BLaER1 (cell line): ENCODE data around the gene SLC24A2.

Experiments
- H3K27ac ChIP-seq: shearing (Covaris generic); formaldehyde crosslinking; 2 replicates; pipeline ENCODE4 v1.8.1; 2022
- H3K27me3 ChIP-seq: shearing (Covaris generic); formaldehyde crosslinking; 2 replicates; pipeline ENCODE4 v1.8.1; 2022
- H3K36me3 ChIP-seq: shearing (Covaris generic); formaldehyde crosslinking; 2 replicates; pipeline ENCODE4 v1.8.1; 2022
- H3K4me1 ChIP-seq: shearing (Covaris generic); formaldehyde crosslinking; 2 replicates; pipeline ENCODE4 v1.8.1; 2022
- H3K4me2 ChIP-seq: shearing (Covaris generic); formaldehyde crosslinking; 2 replicates; pipeline ENCODE4 v1.8.1; 2022
- H3K4me3 ChIP-seq: shearing (Covaris generic); formaldehyde crosslinking; 2 replicates; pipeline ENCODE4 v1.8.1; 2022
- H3K9ac ChIP-seq: shearing (Covaris generic); formaldehyde crosslinking; 2 replicates; pipeline ENCODE4 v1.8.1; 2022
- H3K9me3 ChIP-seq: shearing (Covaris generic); formaldehyde crosslinking; 2 replicates; pipeline ENCODE4 v1.8.1; 2022
- H4K20me1 ChIP-seq: shearing (Covaris generic); formaldehyde crosslinking; 2 replicates; pipeline ENCODE4 v1.8.1; 2022
- Cebpa-rat ChIP-seq: shearing (Covaris generic); IDR thresholded peaks from 2 replicates; pipeline ENCODE4 v1.8.1; 2022

Gene SLC24A2

GRCh38 chr9:19800884-19801283 lies 12.0 kb upstream of the SLC24A2 start:
- TF ChIP-seq Cebpa-rat: no peak
- Histone ChIP-seq H3K4me1 (no peaks in the 10 kb centered on the region), H3K27ac (no peak overlapping the region), H3K4me3 (no peak overlapping the region), H3K9ac (no peak overlapping the region), H3K4me2 (no peak overlapping the region), H3K36me3 (no peaks in the 10 kb centered on the region), H4K20me1 (no peaks in the 10 kb centered on the region), H3K27me3 (no peaks in the 10 kb centered on the region), H3K9me3 (no peaks in the 10 kb centered on the region)

GRCh38 chr9:19799784-19800183 lies 10.9 kb upstream of the SLC24A2 start:
- Histone ChIP-seq H3K36me3 (no peaks in the 10 kb centered on the region), H3K4me3 (no peak overlapping the region), H3K4me1 (no peaks in the 10 kb centered on the region), H3K4me2 (no peak overlapping the region), H4K20me1 (no peaks in the 10 kb centered on the region), H3K9me3 (no peaks in the 10 kb centered on the region), H3K27me3 (no peaks in the 10 kb centered on the region), H3K27ac (no peak overlapping the region), H3K9ac (no peak overlapping the region)
- no peak for TF ChIP-seq Cebpa-rat

- no peak overlapping the region for H3K9ac ChIP-seq
- TF ChIP-seq Cebpa-rat: no peak
- H3K4me3 ChIP-seq: no peak overlapping the region
Observed at GRCh38 chr9:19788152-19788551, 685 bp downstream of the SLC24A2 start.

GRCh38 chr9:19787672-19788071 lies 1.2 kb downstream of the SLC24A2 start:
- H3K4me2 ChIP-seq: no peak overlapping the region
- no peaks in the 10 kb centered on the region for H4K20me1 ChIP-seq
- H3K9me3 ChIP-seq: peaks cover 17% of the 10 kb centered on the region
- no peak for TF ChIP-seq Cebpa-rat
- H3K9ac ChIP-seq: no peak overlapping the region
- H3K27ac ChIP-seq: no peak overlapping the region
- no peaks in the 10 kb centered on the region for H3K36me3 ChIP-seq
- H3K4me3 ChIP-seq: no peak overlapping the region
- H3K27me3 ChIP-seq: no peaks in the 10 kb centered on the region
- H3K4me1 ChIP-seq: no peaks in the 10 kb centered on the region

More at GRCh38 chr9:19788152-19788551, 685 bp downstream of the SLC24A2 start:
- H3K27ac ChIP-seq: no peak overlapping the region
- H3K27me3 ChIP-seq: no peaks in the 10 kb centered on the region
- H3K9me3 ChIP-seq: peaks cover 17% of the 10 kb centered on the region
- no peaks in the 10 kb centered on the region for H3K36me3 ChIP-seq
- H3K4me2 ChIP-seq: no peak overlapping the region
- no peaks in the 10 kb centered on the region for H4K20me1 ChIP-seq
- no peaks in the 10 kb centered on the region for H3K4me1 ChIP-seq

- Histone ChIP-seq H3K27me3 (no peaks in the 10 kb centered on the region), H3K4me1 (no peaks in the 10 kb centered on the region), H3K27ac (no peak overlapping the region), H3K4me3 (no peak overlapping the region), H3K9me3 (peaks cover 17% of the 10 kb centered on the region), H3K9ac (no peak overlapping the region), H3K36me3 (no peaks in the 10 kb centered on the region), H3K4me2 (no peak overlapping the region), H4K20me1 (no peaks in the 10 kb centered on the region)
- no peak for TF ChIP-seq Cebpa-rat
Observed at GRCh38 chr9:19785230-19785629, 3.6 kb downstream of the SLC24A2 start.

- H4K20me1 ChIP-seq: no peaks in the 10 kb centered on the region
- TF ChIP-seq Cebpa-rat: no peak
- no peak overlapping the region for H3K4me3 ChIP-seq
Observed at GRCh38 chr9:19784136-19784535, 4.7 kb downstream of the SLC24A2 start.

GRCh38 chr9:19783500-19783899 lies 5.3 kb downstream of the SLC24A2 start:
- TF ChIP-seq Cebpa-rat: no peak
- peaks cover 5% of the 10 kb centered on the region for H3K9me3 ChIP-seq

More at GRCh38 chr9:19784136-19784535, 4.7 kb downstream of the SLC24A2 start:
- Histone ChIP-seq H3K36me3 (no peaks in the 10 kb centered on the region), H3K4me2 (no peak overlapping the region), H3K9me3 (peaks cover 12% of the 10 kb centered on the region), H3K27me3 (no peaks in the 10 kb centered on the region), H3K9ac (no peak overlapping the region), H3K27ac (no peak overlapping the region), H3K4me1 (no peaks in the 10 kb centered on the region)

GRCh38 chr9:19782005-19782404 lies 6.8 kb downstream of the SLC24A2 start:
- no peak for TF ChIP-seq Cebpa-rat
- H3K4me3 ChIP-seq: no peak overlapping the region
- H3K4me1 ChIP-seq: no peaks in the 10 kb centered on the region
- H3K9ac ChIP-seq: no peak overlapping the region
- H4K20me1 ChIP-seq: no peaks in the 10 kb centered on the region
- H3K36me3 ChIP-seq: no peaks in the 10 kb centered on the region
- H3K4me2 ChIP-seq: no peak overlapping the region
- no peaks in the 10 kb centered on the region for H3K9me3 ChIP-seq
- no peak overlapping the region for H3K27ac ChIP-seq
- no peaks in the 10 kb centered on the region for H3K27me3 ChIP-seq

More at GRCh38 chr9:19783500-19783899, 5.3 kb downstream of the SLC24A2 start:
- Histone ChIP-seq H3K9ac (no peak overlapping the region), H3K4me2 (no peak overlapping the region), H3K4me3 (no peak overlapping the region), H4K20me1 (no peaks in the 10 kb centered on the region), H3K4me1 (no peaks in the 10 kb centered on the region), H3K27ac (no peak overlapping the region), H3K36me3 (no peaks in the 10 kb centered on the region), H3K27me3 (no peaks in the 10 kb centered on the region)

GRCh38 chr9:19781240-19781639 lies 7.6 kb downstream of the SLC24A2 start:
- H3K9ac ChIP-seq: no peak overlapping the region
- no peaks in the 10 kb centered on the region for H3K4me1 ChIP-seq
- no peak overlapping the region for H3K4me3 ChIP-seq
- no peak for TF ChIP-seq Cebpa-rat
- H3K4me2 ChIP-seq: no peak overlapping the region
- H3K27me3 ChIP-seq: no peaks in the 10 kb centered on the region
- H3K27ac ChIP-seq: no peak overlapping the region
- no peaks in the 10 kb centered on the region for H3K9me3 ChIP-seq
- H4K20me1 ChIP-seq: no peaks in the 10 kb centered on the region
- no peaks in the 10 kb centered on the region for H3K36me3 ChIP-seq

- Histone ChIP-seq H3K9me3 (peaks cover 3% of the 10 kb centered on the region), H3K36me3 (no peaks in the 10 kb centered on the region), H3K4me2 (no peak overlapping the region), H3K4me1 (no peaks in the 10 kb centered on the region), H3K27me3 (no peaks in the 10 kb centered on the region), H3K4me3 (no peak overlapping the region), H3K27ac (no peak overlapping the region), H3K9ac (no peak overlapping the region), H4K20me1 (no peaks in the 10 kb centered on the region)
- TF ChIP-seq Cebpa-rat: no peak
Observed at GRCh38 chr9:19771446-19771845, 17.4 kb downstream of the SLC24A2 start.

- Histone ChIP-seq H3K36me3 (no peaks in the 10 kb centered on the region), H3K27ac (no peak overlapping the region), H3K4me2 (no peak overlapping the region), H4K20me1 (no peaks in the 10 kb centered on the region), H3K4me3 (no peak overlapping the region), H3K9ac (no peak overlapping the region), H3K4me1 (no peaks in the 10 kb centered on the region), H3K9me3 (peaks cover 4% of the 10 kb centered on the region), H3K27me3 (no peaks in the 10 kb centered on the region)
- no peak for TF ChIP-seq Cebpa-rat
Observed at GRCh38 chr9:19770973-19771372, 17.9 kb downstream of the SLC24A2 start.
